Measurements from ENCODE around the gene FNDC3A. TPM values are rescaled to one million over a fixed set of nuclear protein-coding genes. Genes with fewer than 3 reads are reported as not detected.

Gene FNDC3A
- total RNA-seq, 2 donors from 2014 or later, result 53.7 to 62.8 TPM

DNA sequence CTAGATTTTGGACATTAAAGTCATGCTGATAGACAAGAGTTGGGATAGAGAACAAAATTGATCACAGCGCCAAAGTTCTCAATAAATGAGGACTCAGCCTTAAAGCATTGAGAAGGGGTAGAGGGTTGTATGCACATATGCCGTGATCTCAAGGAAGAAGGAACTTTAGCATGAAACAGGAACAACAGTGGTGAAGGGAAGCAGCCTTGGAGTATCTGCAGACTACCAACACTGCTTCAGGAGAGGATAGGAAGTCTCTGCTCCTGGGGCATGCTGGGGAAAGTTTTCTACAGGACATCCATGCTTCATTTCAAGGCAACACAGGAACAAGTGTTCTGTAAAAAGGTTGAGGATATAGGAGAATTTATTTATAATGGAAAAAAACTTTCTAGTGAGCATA is 132.5 kb downstream of the FNDC3A start:
- peak in 1 of 4 donors; percentile 12 for DNase-seq
- no peak overlapping the region for H3K4me3 ChIP-seq
- TF ChIP-seq, protein P1, sequence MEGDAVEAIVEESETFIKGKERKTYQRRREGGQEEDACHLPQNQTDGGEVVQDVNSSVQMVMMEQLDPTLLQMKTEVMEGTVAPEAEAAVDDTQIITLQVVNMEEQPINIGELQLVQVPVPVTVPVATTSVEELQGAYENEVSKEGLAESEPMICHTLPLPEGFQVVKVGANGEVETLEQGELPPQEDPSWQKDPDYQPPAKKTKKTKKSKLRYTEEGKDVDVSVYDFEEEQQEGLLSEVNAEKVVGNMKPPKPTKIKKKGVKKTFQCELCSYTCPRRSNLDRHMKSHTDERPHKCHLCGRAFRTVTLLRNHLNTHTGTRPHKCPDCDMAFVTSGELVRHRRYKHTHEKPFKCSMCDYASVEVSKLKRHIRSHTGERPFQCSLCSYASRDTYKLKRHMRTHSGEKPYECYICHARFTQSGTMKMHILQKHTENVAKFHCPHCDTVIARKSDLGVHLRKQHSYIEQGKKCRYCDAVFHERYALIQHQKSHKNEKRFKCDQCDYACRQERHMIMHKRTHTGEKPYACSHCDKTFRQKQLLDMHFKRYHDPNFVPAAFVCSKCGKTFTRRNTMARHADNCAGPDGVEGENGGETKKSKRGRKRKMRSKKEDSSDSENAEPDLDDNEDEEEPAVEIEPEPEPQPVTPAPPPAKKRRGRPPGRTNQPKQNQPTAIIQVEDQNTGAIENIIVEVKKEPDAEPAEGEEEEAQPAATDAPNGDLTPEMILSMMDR (IDR thresholded peaks at IDR 0.05), result no peak
- TF ChIP-seq POLR2A (IDR thresholded peaks at IDR 0.05), result no peak
- H3K9me3 ChIP-seq, result no peaks in the 10 kb centered on the region
- intact Hi-C loops (cut with DNase I), result no loop called here
- H3K27me3 ChIP-seq, result no peaks in the 10 kb centered on the region
- no peaks in the 10 kb centered on the region for H3K36me3 ChIP-seq (replicated peaks in 1 of 2; ENCODE audit: insufficient read depth in 1 of 2, low read depth in 2 of 2)
- WGBS, 2 donors, result 87 to 89% methylated on average over 2 of the region's 2 CpGs
- H3K4me1 ChIP-seq, result peaks cover 30% of the 10 kb centered on the region
- ATAC-seq, result no peak
- no peak overlapping the region for H3K27ac ChIP-seq

GRCh38 chr13:49110122-49110912 is 134.6 kb downstream of the FNDC3A start:
- intact Hi-C loops (cut with DNase I), result no loop called here
- peaks cover 0 to 2% of the 10 kb centered on the region in 2 donors for H3K36me3 ChIP-seq (replicated peaks in 1 of 2; ENCODE audit: insufficient read depth in 1 of 2, low read depth in 2 of 2)
- no peaks in the 10 kb centered on the region for H3K9me3 ChIP-seq
- peaks cover 39% of the 10 kb centered on the region for H3K4me1 ChIP-seq
- DNase-seq, result peak; percentile 78 to 93 (median 82)
- peak overlapping the region in 1 of 2 donors; percentile 25 for H3K4me3 ChIP-seq
- H3K27me3 ChIP-seq, result no peaks in the 10 kb centered on the region
- ATAC-seq, result peak; percentile 93
- WGBS, 2 donors, result 0 to 7% methylated on average over 16 of the region's 16 CpGs
- peak overlapping the region in 2 of 4 donors; percentile 71 to 84 for H3K27ac ChIP-seq
- TF ChIP-seq POLR2A (IDR thresholded peaks at IDR 0.05), result peak in 1 of 3 donors; percentile 41
- TF ChIP-seq, protein P1 (IDR thresholded peaks at IDR 0.05), result no peak

GRCh38 chr13:49110913-49111170 is 135.1 kb downstream of the FNDC3A start:
- Histone ChIP-seq H3K4me3 (peak overlapping the region in 1 of 2 donors; percentile 25), H3K27me3 (no peaks in the 10 kb centered on the region), H3K4me1 (peaks cover 39% of the 10 kb centered on the region), H3K27ac (peak overlapping the region in 1 of 4 donors; percentile 84), H3K36me3 (replicated peaks in 1 of 2; ENCODE audit: insufficient read depth in 1 of 2, low read depth in 2 of 2) (peaks cover 0 to 3% of the 10 kb centered on the region in 2 donors), H3K9me3 (no peaks in the 10 kb centered on the region)
- ATAC-seq (no peak), DNase-seq (no peak)
- TF ChIP-seq, protein P1 (IDR thresholded peaks at IDR 0.05), result no peak
- TF ChIP-seq POLR2A (IDR thresholded peaks at IDR 0.05), result no peak
- intact Hi-C loops (cut with DNase I), result no loop called here

GRCh38 chr13:49112782-49113525 is 137.2 kb downstream of the FNDC3A start:
- DNase-seq (no peak), ATAC-seq (no peak)
- H3K9me3 ChIP-seq, result no peaks in the 10 kb centered on the region
- peaks cover under 1 to 7% of the 10 kb centered on the region in 2 donors for H3K36me3 ChIP-seq (replicated peaks in 1 of 2; ENCODE audit: insufficient read depth in 1 of 2, low read depth in 2 of 2)
- TF ChIP-seq POLR2A (IDR thresholded peaks at IDR 0.05), result no peak
- TF ChIP-seq, protein P1 (IDR thresholded peaks at IDR 0.05), result no peak
- WGBS, 2 donors, result 52 to 56% methylated on average over 5 of the region's 5 CpGs
- intact Hi-C loops (cut with DNase I), result no loop called here
- peaks cover 39% of the 10 kb centered on the region for H3K4me1 ChIP-seq
- no peaks in the 10 kb centered on the region for H3K27me3 ChIP-seq
- peak overlapping the region in 2 of 4 donors; percentile 14 to 48 for H3K27ac ChIP-seq
- H3K4me3 ChIP-seq, result no peak overlapping the region
